GM13976 (cell line): ENCODE data around the gene ARL11.

Experiments used
- DNase-seq: peaks from one replicate; pipeline ENCODE4 v3.0.0; 2012; ENCODE audit warnings: low spot score
- in situ Hi-C: fragments of 300-500 bp; cut with MboI; formaldehyde crosslinking; loops from one replicate; pipeline ENCODE4 v1.12.0; 2022; ENCODE audit warnings: low sequenced_read_pairs, mixed read lengths, inconsistent platforms; ENCODE audit not compliant: unreplicated experiment
- TF ChIP-seq, protein P1 (sequence below): IDR thresholded peaks from 2 replicates; pipeline ENCODE4 v1.5.1; 2012; ENCODE audit warnings: borderline replicate concordance, mild to moderate bottlenecking; ENCODE audit not compliant: insufficient read depth; ENCODE audit errors: extremely low read depth, missing control alignments, control extremely low read depth

Gene ARL11

DNA sequence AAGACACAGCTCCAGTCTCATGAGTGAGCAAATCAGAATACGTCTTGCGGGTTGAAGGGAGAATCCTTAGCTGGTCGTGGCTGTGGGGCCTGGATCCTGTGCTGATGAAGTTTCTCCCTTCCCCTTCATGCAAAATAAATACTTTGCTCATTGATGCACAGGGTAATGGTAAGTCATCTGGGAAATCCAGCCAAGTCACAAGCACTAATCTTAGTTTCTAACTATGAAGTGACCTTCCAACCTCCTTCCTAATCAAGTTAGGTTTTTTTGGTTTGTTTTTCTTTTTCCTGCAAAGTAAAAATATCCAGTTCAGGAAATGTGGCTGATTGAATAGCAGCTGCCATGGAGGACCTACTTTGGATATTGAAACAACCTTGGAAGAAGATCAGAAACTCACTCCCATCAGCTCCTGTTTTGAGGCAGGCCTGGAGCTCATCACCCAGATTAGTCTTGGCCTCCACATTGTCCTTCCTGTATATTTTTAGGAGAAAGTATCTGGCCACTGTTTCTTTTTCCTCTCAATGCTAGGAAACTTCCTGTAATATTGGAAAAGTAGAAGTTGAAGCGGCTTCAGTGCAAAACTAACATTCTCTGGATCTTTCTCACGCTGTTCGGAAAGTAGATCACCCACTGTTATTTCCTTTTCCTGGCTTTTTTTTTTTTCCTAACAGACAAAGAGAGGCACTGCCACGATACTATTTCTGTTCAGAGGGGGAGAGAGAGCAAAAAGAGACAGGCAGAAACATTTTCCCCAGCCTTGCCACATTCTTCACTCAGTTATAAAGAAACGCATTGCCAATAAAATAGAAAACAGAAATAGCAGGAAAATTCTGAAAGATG lies 12.3 kb upstream of the ARL11 start:
- DNase-seq: no peak
- in situ Hi-C loops: no loop called here
- TF ChIP-seq, protein P1, sequence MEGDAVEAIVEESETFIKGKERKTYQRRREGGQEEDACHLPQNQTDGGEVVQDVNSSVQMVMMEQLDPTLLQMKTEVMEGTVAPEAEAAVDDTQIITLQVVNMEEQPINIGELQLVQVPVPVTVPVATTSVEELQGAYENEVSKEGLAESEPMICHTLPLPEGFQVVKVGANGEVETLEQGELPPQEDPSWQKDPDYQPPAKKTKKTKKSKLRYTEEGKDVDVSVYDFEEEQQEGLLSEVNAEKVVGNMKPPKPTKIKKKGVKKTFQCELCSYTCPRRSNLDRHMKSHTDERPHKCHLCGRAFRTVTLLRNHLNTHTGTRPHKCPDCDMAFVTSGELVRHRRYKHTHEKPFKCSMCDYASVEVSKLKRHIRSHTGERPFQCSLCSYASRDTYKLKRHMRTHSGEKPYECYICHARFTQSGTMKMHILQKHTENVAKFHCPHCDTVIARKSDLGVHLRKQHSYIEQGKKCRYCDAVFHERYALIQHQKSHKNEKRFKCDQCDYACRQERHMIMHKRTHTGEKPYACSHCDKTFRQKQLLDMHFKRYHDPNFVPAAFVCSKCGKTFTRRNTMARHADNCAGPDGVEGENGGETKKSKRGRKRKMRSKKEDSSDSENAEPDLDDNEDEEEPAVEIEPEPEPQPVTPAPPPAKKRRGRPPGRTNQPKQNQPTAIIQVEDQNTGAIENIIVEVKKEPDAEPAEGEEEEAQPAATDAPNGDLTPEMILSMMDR: no peak

DNA sequence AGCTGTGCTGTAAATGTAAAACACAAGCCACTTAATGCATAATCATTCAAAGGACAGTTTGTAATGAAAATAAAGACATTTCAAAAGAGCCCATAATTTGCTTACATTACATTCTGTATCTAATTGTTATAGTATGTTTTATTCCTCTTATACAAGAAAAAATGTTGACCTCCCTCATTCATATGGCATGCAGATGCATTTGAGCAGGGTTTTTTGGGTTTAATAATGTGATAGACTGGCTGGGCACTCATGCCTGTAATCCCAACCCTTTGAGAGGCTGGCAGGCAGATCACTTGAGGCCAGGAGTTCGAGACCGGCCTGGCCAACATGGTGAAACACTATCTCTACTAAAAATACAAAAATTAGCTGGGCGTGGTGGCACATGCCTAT lies 11.6 kb upstream of the ARL11 start:
- DNase-seq: no peak
- in situ Hi-C loops: no loop called here
- TF ChIP-seq, protein P1: no peak

DNA sequence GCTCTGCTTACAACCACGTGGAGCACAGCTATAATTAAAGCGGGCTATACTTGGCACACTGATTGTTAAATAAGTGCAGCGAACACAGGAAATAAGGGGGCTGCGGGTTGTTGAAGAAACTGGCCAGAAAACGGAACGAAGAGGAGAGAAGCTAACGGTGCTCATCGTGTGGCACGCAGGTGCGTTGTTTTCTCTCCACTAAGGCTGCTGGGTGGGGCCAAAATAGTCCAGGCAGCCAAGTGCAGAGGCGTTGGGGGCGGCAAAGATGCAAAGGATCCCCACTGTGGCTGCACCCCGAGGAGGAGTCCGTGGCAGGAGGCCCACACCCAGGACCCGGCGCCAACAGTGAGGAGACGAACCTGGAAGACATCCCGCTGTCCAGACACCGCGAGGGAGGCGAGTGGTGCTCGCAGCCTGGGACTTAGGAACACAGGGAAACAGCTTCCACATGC lies 8.1 kb upstream of the ARL11 start:
- TF ChIP-seq, protein P1: no peak
- in situ Hi-C loops: no loop called here
- peak; percentile 66 for DNase-seq

DNA sequence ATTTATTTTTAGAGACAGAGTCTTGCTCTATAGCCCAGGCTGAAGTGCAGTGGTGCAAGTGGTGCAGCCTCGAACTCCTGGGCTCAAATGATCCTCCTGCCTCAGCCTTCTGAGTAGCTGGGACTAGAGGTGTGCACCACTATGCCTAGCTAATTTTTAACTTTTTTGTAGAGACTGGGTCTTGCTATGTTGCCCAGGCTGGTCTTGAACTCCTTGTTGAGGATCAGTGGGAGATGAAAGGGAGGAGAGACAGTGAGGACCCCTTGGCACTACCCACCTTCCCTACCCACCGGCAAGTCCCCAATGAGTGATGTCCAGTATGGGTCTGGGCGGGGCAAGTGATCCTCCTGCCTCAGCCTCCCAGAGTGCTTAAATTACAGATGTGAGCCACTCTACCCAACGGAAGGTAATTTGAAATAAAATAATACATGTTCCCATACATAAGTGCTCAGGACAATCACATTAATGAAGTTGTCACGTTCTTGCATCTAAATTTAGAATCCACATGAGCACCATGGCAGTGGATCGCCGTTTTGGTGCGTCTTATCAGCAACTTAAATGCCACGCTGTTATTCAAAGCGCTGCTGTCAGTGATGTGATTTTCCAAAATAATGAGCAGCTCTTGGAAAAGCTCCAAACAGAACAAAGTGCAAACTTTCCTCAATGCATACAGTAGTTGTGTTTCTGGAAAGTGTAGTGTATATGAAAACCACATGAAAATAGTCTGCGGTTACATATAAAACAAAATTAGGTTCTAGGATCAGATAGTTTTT lies 5.9 kb upstream of the ARL11 start:
- TF ChIP-seq, protein P1: no peak
- DNase-seq: no peak
- in situ Hi-C loops: no loop called here

DNA sequence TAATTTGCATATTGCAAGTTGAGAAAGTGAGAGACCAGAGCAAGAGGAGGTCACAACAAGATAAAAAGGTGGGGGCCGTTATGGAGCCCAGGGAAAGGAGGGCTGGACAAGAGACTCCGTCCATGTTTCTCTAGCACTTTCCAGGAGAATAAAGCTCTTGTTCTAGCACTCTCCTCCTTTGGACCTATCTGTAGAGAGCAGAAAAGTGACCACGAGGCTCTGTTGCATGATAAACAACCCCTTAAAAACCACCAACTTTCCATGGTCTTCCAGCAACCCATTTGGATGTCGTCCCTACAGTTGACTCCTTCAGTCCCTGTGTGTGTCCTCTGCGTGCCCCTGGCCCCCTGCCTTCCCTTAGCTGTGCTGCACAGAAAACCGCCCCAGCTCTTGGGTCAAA lies 4.1 kb upstream of the ARL11 start:
- in situ Hi-C loops: no loop called here
- no peak for DNase-seq
- TF ChIP-seq, protein P1: no peak

DNA sequence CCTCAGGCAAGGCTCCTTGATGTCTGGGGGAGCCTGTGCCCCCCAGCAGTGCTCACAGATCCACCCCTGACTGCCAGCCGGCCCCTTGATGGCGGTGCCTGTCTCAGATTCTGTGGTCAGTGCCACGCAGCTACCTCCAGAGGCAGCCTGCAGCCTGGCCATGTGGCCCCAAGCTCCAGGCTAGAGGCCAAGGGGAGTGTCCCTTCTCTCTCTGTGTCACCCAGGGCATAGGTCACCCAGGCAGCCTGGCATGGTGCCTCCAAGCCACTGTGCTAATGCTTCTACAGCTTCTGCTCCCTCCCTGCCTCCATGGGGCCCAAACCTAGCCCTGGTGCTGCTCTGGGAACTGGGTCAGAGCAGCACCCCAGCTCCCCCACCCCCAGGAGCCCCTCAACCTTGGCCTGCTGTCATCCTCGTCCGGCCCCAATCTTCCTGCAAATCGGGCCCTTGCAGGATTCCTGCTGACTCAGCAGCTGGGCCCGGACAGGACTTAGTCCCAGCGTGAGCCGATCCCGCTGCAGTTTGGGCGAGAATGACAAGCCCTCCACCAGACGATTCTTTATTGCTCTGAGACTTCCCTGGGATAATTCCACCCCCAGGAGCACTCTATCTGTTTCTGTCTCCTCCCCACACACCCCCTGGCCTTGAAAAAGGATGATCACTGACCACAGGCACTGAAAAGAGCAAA lies 2.8 kb upstream of the ARL11 start:
- DNase-seq: no peak
- in situ Hi-C loops: no loop called here
- TF ChIP-seq, protein P1: no peak
